K562 (cell line): ENCODE data around the gene POLK. TPM values are rescaled to one million over a fixed set of nuclear protein-coding genes. Genes with fewer than 3 reads are reported as not detected.

Experiments
- ATAC-seq: fragments of 200-7000 bp; cut with Tn5 transposase; 3 replicates; pipeline ENCODE4 v1.9.1; 2020; ENCODE audit warnings: moderate library complexity
- BruUV-seq: library from RNA; stranded (reverse); fragments of 400-500 nt; replicated peaks from 2 replicates; lab custom pipeline; 2021; lab: Mats Ljungman, UMichigan
- CTCF ChIA-PET: fragments of 300-600 bp; formaldehyde crosslinking; extraction: SDS; loops from one replicate; lab custom pipeline; 2021; ENCODE audit warnings: low intra/inter-chr PET ratio; lab: Yijun Ruan, JAX
- POLR2A ChIA-PET: fragments of 300-600, 350-650 bp; sonication (Branson Sonifier 250); formaldehyde crosslinking; extraction: SDS; loops from one replicate; lab custom pipeline; 2021; ENCODE audit warnings: antibody characterized with exemption, inconsistent platforms; lab: Yijun Ruan, JAX
- DNase-seq, 4 experiments: peaks; one replicate each; pipeline versions ENCODE4 v3.0.0 to v3.0.0-alpha.2; 2011 to 2018; ENCODE audit warnings: low spot score in 3 of 4, mixed read lengths in 3 of 4; ENCODE audit errors: extremely low read depth in 1 of 4
- FAIRE-seq: peaks from 2 replicates; lab custom pipeline; 2011; peaks lifted over from hg19 to GRCh38; lab: Jason Lieb, UNC
- H2AFZ ChIP-seq: 2 replicates; pipeline ENCODE4 v1.6.0; 2011; ENCODE audit warnings: low read depth, low read length, control low read depth, inconsistent platforms
- H3K27ac ChIP-seq: fragments of 200-600 bp; 3 replicates; pipeline ENCODE4 v1.8.0; 2011; ENCODE audit warnings: low read depth, mild to moderate bottlenecking, control low read depth, inconsistent platforms, low read length, moderate library complexity, mixed read lengths; ENCODE audit errors: extremely low read depth
- H3K27me3 ChIP-seq, 2 experiments: fragments of 300-600 bp in 1 of 2; 2 replicates in 1 of 2; 3 replicates in 1 of 2; pipeline versions ENCODE4 v1.6.0 to v1.8.0; 2011; ENCODE audit warnings: inconsistent platforms in 2 of 2, low read length in 2 of 2, mild to moderate bottlenecking in 1 of 2, mixed read lengths in 1 of 2, moderate library complexity in 1 of 2; ENCODE audit not compliant: control insufficient read depth in 2 of 2, insufficient read depth in 2 of 2
- H3K36me3 ChIP-seq: fragments of 300-600 bp; 3 replicates; pipeline ENCODE4 v1.8.0; 2011; ENCODE audit warnings: mild to moderate bottlenecking, low read length, inconsistent platforms; ENCODE audit not compliant: control insufficient read depth, insufficient read depth
- H3K4me1 ChIP-seq, 2 experiments: fragments of 200-600 bp in 1 of 2; replicated peaks in 1 of 2; 2 replicates in 1 of 2; 3 replicates in 1 of 2; pipeline versions ENCODE4 v1.5.1 to v1.8.0; 2011; ENCODE audit warnings: inconsistent platforms in 2 of 2, low read length in 2 of 2, mild to moderate bottlenecking in 1 of 2, mixed read lengths in 1 of 2, moderate library complexity in 1 of 2; ENCODE audit not compliant: control insufficient read depth in 2 of 2, insufficient read depth in 2 of 2
- H3K4me2 ChIP-seq: 2 replicates; pipeline ENCODE4 v1.6.1; 2011; ENCODE audit warnings: low read length, control low read depth, inconsistent platforms, mixed read lengths; ENCODE audit not compliant: insufficient read depth
- H3K4me3 ChIP-seq: fragments of 200-600 bp; sonication (generic), shearing (Covaris generic); 2 replicates; pipeline ENCODE4 v1.5.1; 2016; ENCODE audit warnings: control low read depth, inconsistent platforms
- H3K79me2 ChIP-seq: fragments of 200-600 bp; 3 replicates; pipeline ENCODE4 v1.8.0; 2011; ENCODE audit warnings: low read length, inconsistent platforms; ENCODE audit not compliant: control insufficient read depth, insufficient read depth
- H3K9ac ChIP-seq, 2 experiments: 2 replicates each; pipeline versions ENCODE4 v1.6.0 to v1.6.1; 2011; ENCODE audit warnings: low read depth in 2 of 2, low read length in 2 of 2, control low read depth in 1 of 2, inconsistent platforms in 1 of 2, mild to moderate bottlenecking in 1 of 2, mixed read lengths in 1 of 2; ENCODE audit not compliant: insufficient read depth in 1 of 2
- H3K9me1 ChIP-seq: one replicate; pipeline ENCODE4 v1.6.0; 2011; ENCODE audit warnings: inconsistent platforms, mild to moderate bottlenecking, low read length, moderate library complexity; ENCODE audit not compliant: control insufficient read depth, insufficient read depth
- H3K9me3 ChIP-seq: replicated peaks from 2 replicates; pipeline ENCODE4 v1.5.1; 2011; ENCODE audit warnings: low read depth, low read length, inconsistent platforms; ENCODE audit not compliant: control insufficient read depth, insufficient read depth
- H4K20me1 ChIP-seq: replicated peaks from 2 replicates; pipeline ENCODE4 v1.6.1; 2011; ENCODE audit warnings: low read length, inconsistent platforms, mixed read lengths; ENCODE audit not compliant: control insufficient read depth, insufficient read depth
- CBFA2T2 ChIP-seq: fragments of 450-650 bp; conservative IDR thresholded peaks from 2 replicates; pipeline ENCODE4 v1.6.1; 2017; ENCODE audit warnings: mild to moderate bottlenecking
- CBFA2T3 ChIP-seq: fragments of 450-650 bp; IDR thresholded peaks from 2 replicates; pipeline ENCODE4 v1.6.1; 2017
- DPF2 ChIP-seq: fragments of 450-650 bp; IDR thresholded peaks from 2 replicates; pipeline ENCODE4 v1.6.1; 2016
- ZBTB2 ChIP-seq: fragments of 450-650 bp; IDR thresholded peaks from 2 replicates; pipeline ENCODE4 v1.6.1; 2016; ENCODE audit warnings: antibody characterized with exemption
- WGBS: fragments of 100-300 bp; shearing (Covaris generic); methylation state at CpG from one replicate; pipeline ENCODE4 v1.1.6; 2016; ENCODE audit warnings: low coverage, mixed read lengths; ENCODE audit not compliant: insufficient coverage; ENCODE audit errors: missing lambda C conversion rate; 5-methylcytosine and 5-hydroxymethylcytosine counted together
- in situ Hi-C: fragments of 300-500 bp; cut with MboI; formaldehyde crosslinking; loops from 4 replicates; pipeline ENCODE4 v1.15.0; 2018; ENCODE audit warnings: inconsistent platforms, mixed read lengths
- intact Hi-C: fragments of 100-400 bp; cut with micrococcal nuclease; formaldehyde crosslinking; loops from 2 replicates; pipeline ENCODE4 v1.14.2; 2022
- polyA plus RNA-seq, 8 experiments: library from polyadenylated mRNA; depleted of rRNA in 4 of 8; stranded (reverse) in 5 of 8; unstranded in 3 of 8; fragments of >200 nt; fragmentation: Nextera tagmentation in 2 of 8; fragmentation: Illumina TruSeq in 1 of 8; extraction: Ambion mirVana in 2 of 8; extraction: Trizol in 1 of 8; gene quantifications; 2 replicates each; pipeline versions ENCODE4 v1.2.1 to v1.2.3, GENCODE V29; 2011 to 2014; ENCODE audit warnings: inconsistent platforms in 1 of 8, missing spikeins in 1 of 8
- small RNA-seq: library from RNA; depleted of rRNA; stranded (forward); fragments of <200 nt; gene quantifications from one replicate; pipeline ENCODE3, GENCODE V24; 2014
- total RNA-seq, 7 experiments: library from RNA; depleted of rRNA in 6 of 7; stranded (reverse); fragments of >200 nt in 6 of 7; fragmentation: Illumina TruSeq in 2 of 7; extraction: Trizol in 2 of 7; gene quantifications; 2 replicates each; pipeline versions ENCODE4 v1.2.1 to v1.2.3, GENCODE V29; 2011 to 2021; ENCODE audit warnings: low replicate concordance in 1 of 7

POLK gene
- total and polyA plus RNA-seq, 9 of the 15 experiments (the other 6 are each of a cell fraction or from before 2014, with no cell fraction given): 6.1 to 31.6 (median 16.5) TPM

GRCh38 chr5:75648712-75649111, 137.0 kb downstream of the POLK start:
- no peaks in the 10 kb centered on the region for H3K9me1 ChIP-seq
- no peak overlapping the region for H3K9ac ChIP-seq
- FAIRE-seq (peak; percentile 63), ATAC-seq (peak; percentile 46), DNase-seq (peak in 2 of 4 experiments; percentile 22 to 38)
- in situ Hi-C loops (no loop called here), intact Hi-C loops (no loop called here)
- no peak overlapping the region for H3K4me3 ChIP-seq
- H4K20me1 ChIP-seq: no peaks in the 10 kb centered on the region
- H3K79me2 ChIP-seq: no peaks in the 10 kb centered on the region
- peak overlapping the region; percentile 51 for H3K4me2 ChIP-seq
- H3K27me3 ChIP-seq: no peaks in the 10 kb centered on the region
- POLR2A ChIA-PET: no interaction called here
- WGBS: 33% methylated on average over 2 of the region's 2 CpGs
- H3K27ac ChIP-seq: no peak overlapping the region
- no peaks in the 10 kb centered on the region for H3K9me3 ChIP-seq
- TF ChIP-seq DPF2: 0 out of 2 replicates have a peak, but pooled peaks have one; percentile 19
- TF ChIP-seq ZBTB2: no peak
- peak; percentile 57 for TF ChIP-seq CBFA2T3
- TF ChIP-seq CBFA2T2: peak; percentile 30
- H2AFZ ChIP-seq: peak overlapping the region; percentile 48
- CTCF ChIA-PET: no interaction called here
- no TSS peak for BruUV-seq
- no peaks in the 10 kb centered on the region for H3K36me3 ChIP-seq
- H3K4me1 ChIP-seq: no peaks in the 10 kb centered on the region; a peak in 2 of 5 replicates

Small RNA genes within 50 kb of the gene (small RNA-seq; reads per million reads assigned to genes)
- not detected for gene RNU7-175P

Other genes with a start within 250 kb of the POLK start
- 47.3 and 55.5 TPM in 2 replicates for gene HMGCR, start 174.7 kb upstream of the POLK start, total RNA-seq (2014; rRNA removed)
- 95.4 and 111 TPM in 2 replicates for gene HMGCR, start 174.7 kb upstream of the POLK start, total RNA-seq (2014; rRNA removed; fragmentation: Illumina TruSeq; extraction: Trizol)
- 53.3 and 61.5 TPM in 2 replicates for gene HMGCR, start 174.7 kb upstream of the POLK start, total RNA-seq (2015; rRNA removed; fragmentation: Illumina TruSeq; extraction: Trizol)
- gene HMGCR, start 174.7 kb upstream of the POLK start, total RNA-seq (2021): 87.4 and 90.8 TPM in 2 replicates
- gene HMGCR, start 174.7 kb upstream of the POLK start, polyA plus RNA-seq (2011; rRNA removed): 155 and 159 TPM in 2 replicates
- 62.6 and 66.9 TPM in 2 replicates for gene HMGCR, start 174.7 kb upstream of the POLK start, polyA plus RNA-seq (2014; fragmentation: Illumina TruSeq; extraction: Trizol)
- gene HMGCR, start 174.7 kb upstream of the POLK start, polyA plus RNA-seq (2014; fragmentation: Nextera tagmentation; extraction: Ambion mirVana): 10 to 100 TPM; 29.5 to 58.5 TPM
- 46.8 and 49.4 TPM in 2 replicates for gene HMGCR, start 174.7 kb upstream of the POLK start, polyA plus RNA-seq (2014; rRNA removed)
- gene CERT1, start 262 bp upstream of the POLK start, total RNA-seq (2014; rRNA removed): 6.6 and 8.6 TPM in 2 replicates
- gene CERT1, start 262 bp upstream of the POLK start, total RNA-seq (2014; rRNA removed; fragmentation: Illumina TruSeq; extraction: Trizol): 20.8 and 26.6 TPM in 2 replicates
- 20.3 and 24.5 TPM in 2 replicates for gene CERT1, start 262 bp upstream of the POLK start, total RNA-seq (2015; rRNA removed; fragmentation: Illumina TruSeq; extraction: Trizol)
- 19.4 and 24.7 TPM in 2 replicates for gene CERT1, start 262 bp upstream of the POLK start, total RNA-seq (2021)
- 9.8 and 11.4 TPM in 2 replicates for gene CERT1, start 262 bp upstream of the POLK start, polyA plus RNA-seq (2011; rRNA removed)
- gene CERT1, start 262 bp upstream of the POLK start, polyA plus RNA-seq (2014; fragmentation: Illumina TruSeq; extraction: Trizol): 16.0 and 21.6 TPM in 2 replicates
- gene CERT1, start 262 bp upstream of the POLK start, polyA plus RNA-seq (2014; fragmentation: Nextera tagmentation; extraction: Ambion mirVana): 1 to 10 TPM; 3.4 to 5.1 TPM
- gene CERT1, start 262 bp upstream of the POLK start, polyA plus RNA-seq (2014; rRNA removed): 7.7 and 8.3 TPM in 2 replicates
- 0.12 TPM in 1 of 2 replicates, not detected in the other for gene ANKDD1B, start 99.6 kb downstream of the POLK start, total RNA-seq (2014; rRNA removed)
- 0.29 TPM in 2 replicates for gene ANKDD1B, start 99.6 kb downstream of the POLK start, total RNA-seq (2014; rRNA removed; fragmentation: Illumina TruSeq; extraction: Trizol)
- gene ANKDD1B, start 99.6 kb downstream of the POLK start, total RNA-seq (2015; rRNA removed; fragmentation: Illumina TruSeq; extraction: Trizol): 0.07 and 0.19 TPM in 2 replicates
- gene ANKDD1B, start 99.6 kb downstream of the POLK start, total RNA-seq (2021): 0.18 and 0.25 TPM in 2 replicates
- 0.04 and 0.22 TPM in 2 replicates for gene ANKDD1B, start 99.6 kb downstream of the POLK start, polyA plus RNA-seq (2011; rRNA removed)
- 0.04 and 0.11 TPM in 2 replicates for gene ANKDD1B, start 99.6 kb downstream of the POLK start, polyA plus RNA-seq (2014; fragmentation: Illumina TruSeq; extraction: Trizol)
- gene ANKDD1B, start 99.6 kb downstream of the POLK start, polyA plus RNA-seq (2014; fragmentation: Nextera tagmentation; extraction: Ambion mirVana): under 1 TPM; 0.18 to 0.27 TPM
- 0.13 TPM in 1 of 2 replicates, not detected in the other for gene ANKDD1B, start 99.6 kb downstream of the POLK start, polyA plus RNA-seq (2014; rRNA removed)
- 14.5 and 19.1 TPM in 2 replicates for gene POC5, start 205.5 kb downstream of the POLK start, total RNA-seq (2014; rRNA removed)
- gene POC5, start 205.5 kb downstream of the POLK start, total RNA-seq (2014; rRNA removed; fragmentation: Illumina TruSeq; extraction: Trizol): 27.0 and 28.8 TPM in 2 replicates
- gene POC5, start 205.5 kb downstream of the POLK start, total RNA-seq (2015; rRNA removed; fragmentation: Illumina TruSeq; extraction: Trizol): 19.3 and 24.6 TPM in 2 replicates
- gene POC5, start 205.5 kb downstream of the POLK start, total RNA-seq (2021): 15.4 and 17.4 TPM in 2 replicates
- 26.5 and 38.2 TPM in 2 replicates for gene POC5, start 205.5 kb downstream of the POLK start, polyA plus RNA-seq (2011; rRNA removed)
- 31.4 and 34.4 TPM in 2 replicates for gene POC5, start 205.5 kb downstream of the POLK start, polyA plus RNA-seq (2014; fragmentation: Illumina TruSeq; extraction: Trizol)
- 10 to 100 TPM; 29.1 to 36.1 TPM for gene POC5, start 205.5 kb downstream of the POLK start, polyA plus RNA-seq (2014; fragmentation: Nextera tagmentation; extraction: Ambion mirVana)
- 19.9 and 27.0 TPM in 2 replicates for gene POC5, start 205.5 kb downstream of the POLK start, polyA plus RNA-seq (2014; rRNA removed)